GM08714 (cell line): ENCODE measurements around the gene MC3R.
"Not testable (repeated sequence)": the region's sequence is repeated elsewhere in the genome, so short reads cannot be mapped to it uniquely, and the experiment has no call there.

Experiments used
- H3K4me3 ChIP-seq: fragments of 200-500 bp; sonication (Bioruptor generic); 2 replicates; pipeline ENCODE4 v1.5.1; 2014; ENCODE audit warnings: mild to moderate bottlenecking, low read length, inconsistent platforms
- ZNF274 ChIP-seq: IDR thresholded peaks from 2 replicates; pipeline ENCODE4 v1.6.1; 2012; ENCODE audit warnings: mild to moderate bottlenecking, low read depth, low read length

MC3R gene

GRCh38 chr20:56247954-56248782 lies at the start of gene MC3R:
Gene MC3R (plus strand): TSS chr20:56248732. CDS start chr20:56248844, 112 bp downstream.
- TF ChIP-seq ZNF274: no peak
- no peak within 1 kb of the TSS for H3K4me3 ChIP-seq

- no peak for TF ChIP-seq ZNF274
- no peak overlapping the region for H3K4me3 ChIP-seq
These were observed 48.1 kb upstream of the MC3R start for GRCh38 chr20:56200456-56200855.

DNA sequence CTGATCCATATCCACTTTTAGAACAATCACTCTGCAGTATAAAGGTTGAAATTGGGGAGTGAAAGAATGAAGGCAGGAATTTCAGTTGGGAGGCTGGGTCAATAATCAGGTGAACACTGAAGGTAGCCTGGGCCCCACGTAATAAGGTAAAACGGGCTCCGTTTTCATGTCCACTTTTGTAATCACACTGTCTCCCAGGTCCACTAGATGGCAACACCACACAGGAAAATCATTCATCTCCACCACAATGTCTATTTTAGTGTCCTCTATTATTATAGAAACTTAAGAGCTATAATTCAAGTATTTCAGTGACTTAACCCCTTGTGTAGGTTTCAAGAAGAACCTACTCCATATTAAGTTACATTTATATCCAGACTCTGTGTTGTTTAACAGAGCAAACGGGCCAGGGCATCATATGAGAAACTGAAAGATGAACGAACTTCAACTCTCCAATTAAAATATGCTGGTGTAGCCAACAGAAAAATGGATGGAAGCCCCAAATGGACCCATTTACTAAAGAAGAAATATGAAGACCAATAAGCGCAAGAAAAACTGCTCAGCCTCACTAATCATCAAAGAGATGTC lies 45.9 kb upstream of the MC3R start:
- no peak for TF ChIP-seq ZNF274
- no peak overlapping the region for H3K4me3 ChIP-seq

GRCh38 chr20:56204206-56204605 lies 44.3 kb upstream of the MC3R start:
- H3K4me3 ChIP-seq: no peak overlapping the region
- no peak for TF ChIP-seq ZNF274

GRCh38 chr20:56205346-56205745 lies 43.2 kb upstream of the MC3R start:
- H3K4me3 ChIP-seq: no peak overlapping the region
- no peak for TF ChIP-seq ZNF274

DNA sequence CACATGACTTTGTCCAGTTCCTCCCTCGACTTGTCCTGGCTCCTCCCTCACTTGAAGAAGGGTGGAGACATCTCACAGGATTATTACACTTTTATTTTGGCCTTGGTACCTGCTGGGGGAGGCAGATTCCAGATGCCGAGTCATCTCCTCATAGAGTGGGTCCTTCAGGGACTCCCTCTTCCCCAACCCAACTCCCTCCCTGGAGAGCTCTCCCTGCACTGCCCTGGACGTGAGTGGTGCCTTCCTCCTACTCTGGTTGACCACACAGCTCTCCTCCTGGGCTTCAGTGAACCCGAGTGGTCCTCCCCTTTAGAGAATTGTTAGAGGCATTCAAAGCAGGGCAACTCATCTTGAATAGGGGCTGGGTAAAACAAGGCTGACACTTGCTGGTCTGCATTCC lies 40.9 kb upstream of the MC3R start:
- H3K4me3 ChIP-seq: no peak overlapping the region

DNA sequence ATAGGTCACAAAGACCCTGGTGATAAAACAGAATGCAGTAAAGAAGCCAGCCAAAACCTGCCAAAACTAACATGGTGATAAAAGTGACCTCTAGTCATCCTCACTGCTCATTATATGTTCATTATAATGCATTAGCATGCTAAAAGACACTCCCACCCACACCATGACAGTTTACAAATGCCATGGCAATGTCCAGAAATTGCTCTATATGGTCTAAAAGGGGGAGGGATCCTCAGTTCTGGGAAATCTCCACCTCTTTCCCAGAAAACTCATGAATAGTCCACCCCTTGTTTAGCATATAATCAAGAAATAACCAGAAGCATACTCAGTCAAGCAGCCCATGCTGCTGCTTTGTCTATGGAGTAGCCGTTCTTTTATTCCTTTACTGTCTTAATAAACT lies 40.4 kb upstream of the MC3R start:
- no peak for TF ChIP-seq ZNF274
- H3K4me3 ChIP-seq: no peak overlapping the region

More for the DNA sequence above, 40.9 kb upstream of the MC3R start:
- no peak for TF ChIP-seq ZNF274

- H3K4me3 ChIP-seq: no peak overlapping the region
- no peak for TF ChIP-seq ZNF274
These were observed 37.5 kb upstream of the MC3R start for GRCh38 chr20:56211051-56211450.

- no peak overlapping the region for H3K4me3 ChIP-seq
- TF ChIP-seq ZNF274: no peak
These were observed 36.4 kb upstream of the MC3R start for GRCh38 chr20:56212091-56212490.

DNA sequence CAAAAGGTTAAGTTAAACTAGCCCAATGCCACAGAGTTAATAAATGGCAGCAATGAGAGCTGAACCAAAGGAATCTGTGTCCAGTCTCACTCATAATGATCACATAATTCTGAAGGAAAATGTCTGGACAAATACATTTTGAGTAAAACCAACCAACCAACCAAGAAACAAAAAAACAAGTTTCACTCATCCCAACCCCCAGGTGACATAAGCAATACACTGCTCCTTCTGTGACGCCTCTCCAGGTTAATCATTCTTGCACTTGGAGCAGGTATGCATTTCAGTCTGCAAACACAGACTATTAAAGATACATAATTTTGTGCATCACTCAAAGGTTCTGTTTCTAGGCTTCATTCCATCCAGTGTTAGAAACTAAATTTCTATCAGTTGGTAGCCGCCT lies 35.2 kb upstream of the MC3R start:
- TF ChIP-seq ZNF274: no peak

DNA sequence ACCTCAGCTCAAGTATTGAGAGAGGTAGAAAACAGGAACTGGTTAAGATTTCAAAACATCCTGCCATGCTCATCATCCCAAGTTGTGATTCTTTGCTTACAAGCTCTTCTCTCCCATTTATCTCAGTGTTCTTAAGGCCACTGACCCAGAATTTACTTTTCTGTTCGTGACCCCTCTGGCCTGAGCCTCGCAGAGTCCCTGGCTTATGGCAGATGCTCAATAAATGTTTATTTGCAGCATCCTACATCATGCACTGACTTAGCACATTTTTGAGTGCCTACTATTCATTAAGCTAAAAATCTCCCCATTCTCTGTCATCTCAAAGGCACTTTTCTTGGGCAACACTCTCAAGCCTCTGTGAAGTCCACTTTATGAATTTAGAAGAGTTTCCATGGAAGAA lies 33.4 kb upstream of the MC3R start:
- no peak for TF ChIP-seq ZNF274
- H3K4me3 ChIP-seq: no peak overlapping the region

More for the DNA sequence above, 35.2 kb upstream of the MC3R start:
- no peak overlapping the region for H3K4me3 ChIP-seq

GRCh38 chr20:56217829-56218228 lies 30.7 kb upstream of the MC3R start:
- no peak overlapping the region for H3K4me3 ChIP-seq
- no peak for TF ChIP-seq ZNF274

- not testable (repeated sequence) for H3K4me3 ChIP-seq
These were observed 27.3 kb upstream of the MC3R start for GRCh38 chr20:56221186-56221585.

GRCh38 chr20:56222201-56222600 lies 26.3 kb upstream of the MC3R start:
- TF ChIP-seq ZNF274: no peak
- H3K4me3 ChIP-seq: no peak overlapping the region

- TF ChIP-seq ZNF274: no peak
These were observed 25.6 kb upstream of the MC3R start for GRCh38 chr20:56222945-56223344.

More at GRCh38 chr20:56222945-56223344, 25.6 kb upstream of the MC3R start:
- H3K4me3 ChIP-seq: no peak overlapping the region
